Measurements from ENCODE around the gene PARD6A. TPM values are rescaled to one million over a fixed set of nuclear protein-coding genes. Genes with fewer than 3 reads are reported as not detected.

Gene PARD6A
- total and polyA plus RNA-seq, 2 of the 13 experiments (the other 11 are each of a cell fraction or from before 2014, with no cell fraction given) = 3.5 to 4.3 TPM

DNA sequence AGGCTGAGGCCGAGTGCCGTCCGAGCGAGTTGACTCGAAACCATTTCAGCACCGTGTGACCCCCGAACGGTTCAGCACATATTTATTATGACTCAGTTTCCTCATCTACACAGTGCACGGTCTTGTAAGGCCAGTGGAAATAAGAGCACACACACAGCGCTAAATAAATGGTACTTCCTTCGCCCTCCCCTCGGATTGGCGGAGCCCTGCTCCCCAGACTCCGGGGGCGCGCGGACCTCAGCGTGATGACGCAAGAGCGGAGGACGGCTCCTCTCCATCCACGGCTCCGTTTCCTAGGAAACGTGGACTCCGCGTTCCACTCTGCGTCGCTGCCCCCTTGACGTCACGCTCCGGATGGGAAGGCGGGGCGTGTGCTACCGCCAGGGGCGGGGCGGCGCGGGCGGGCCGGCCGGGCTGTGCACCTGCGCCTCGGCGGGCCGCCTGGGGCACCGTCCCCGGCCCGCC lies at the start of gene PARD6A (continued):
- TF ChIP-seq AGO1 (IDR thresholded peaks at IDR 0.05; ENCODE audit: low read depth, low read length, poor library complexity, severe bottlenecking) (no peak), SAFB2 (CRISPR knock-in tag; IDR thresholded peaks at IDR 0.05; ENCODE audit: borderline replicate concordance, low read depth) (no peak; the same call in 1 of the 2 replicates), ZNF383 (CRISPR knock-in tag; IDR thresholded peaks at IDR 0.05; ENCODE audit: borderline replicate concordance) (no peak), ZNF451 (CRISPR knock-in tag; IDR thresholded peaks at IDR 0.05) (peak; percentile 79; the same call in 1 of the 2 replicates), ZNF891 (CRISPR knock-in tag; IDR thresholded peaks at IDR 0.05) (peak; percentile 59; the same call in 1 of the 2 replicates), U2AF2 (IDR thresholded peaks at IDR 0.05; ENCODE audit: low read depth, low read length) (no peak), HCFC1 (IDR thresholded peaks at IDR 0.05; ENCODE audit: low read depth, low read length) (peak; percentile 55), ZNF552 (CRISPR knock-in tag; IDR thresholded peaks at IDR 0.05; ENCODE audit: borderline replicate concordance) (no peak), RBM22 (optimal IDR thresholded peaks at IDR 0.05; ENCODE audit: low read length) (no peak), ZNF468 (CRISPR knock-in tag; IDR thresholded peaks at IDR 0.05) (peak; percentile 98), ZMYM2 (CRISPR knock-in tag; IDR thresholded peaks at IDR 0.05) (no peak), MATR3 (CRISPR knock-in tag; IDR thresholded peaks at IDR 0.05) (no peak), ZNF563 (CRISPR knock-in tag; IDR thresholded peaks at IDR 0.05) (no peak), ZBTB8A (CRISPR knock-in tag; IDR thresholded peaks at IDR 0.05; ENCODE audit: borderline replicate concordance, low read depth) (no peak), EHMT2 (IDR thresholded peaks at IDR 0.05; ENCODE audit: borderline replicate concordance, low read depth, low read length) (no peak), ZNF737 (CRISPR knock-in tag; IDR thresholded peaks at IDR 0.05; ENCODE audit: borderline replicate concordance) (no peak), HNRNPK (IDR thresholded peaks at IDR 0.05; ENCODE audit: low read depth, low read length, poor library complexity, severe bottlenecking) (no peak)
- TF ChIP-seq, protein P1, sequence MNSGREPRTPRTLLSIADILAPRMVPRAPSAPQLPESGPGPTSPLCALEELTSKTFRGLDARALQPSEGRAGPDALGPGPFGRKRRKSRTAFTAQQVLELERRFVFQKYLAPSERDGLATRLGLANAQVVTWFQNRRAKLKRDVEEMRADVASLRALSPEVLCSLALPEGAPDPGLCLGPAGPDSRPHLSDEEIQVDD (CRISPR knock-in tag; IDR thresholded peaks at IDR 0.05; ENCODE audit: borderline replicate concordance) = no peak; the same call in 1 of the 2 replicates
- TF ChIP-seq, protein P2, sequence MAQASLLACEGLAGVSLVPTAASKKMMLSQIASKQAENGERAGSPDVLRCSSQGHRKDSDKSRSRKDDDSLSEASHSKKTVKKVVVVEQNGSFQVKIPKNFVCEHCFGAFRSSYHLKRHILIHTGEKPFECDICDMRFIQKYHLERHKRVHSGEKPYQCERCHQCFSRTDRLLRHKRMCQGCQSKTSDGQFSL (CRISPR knock-in tag; IDR thresholded peaks at IDR 0.05) = no peak
- TF ChIP-seq, protein P3, sequence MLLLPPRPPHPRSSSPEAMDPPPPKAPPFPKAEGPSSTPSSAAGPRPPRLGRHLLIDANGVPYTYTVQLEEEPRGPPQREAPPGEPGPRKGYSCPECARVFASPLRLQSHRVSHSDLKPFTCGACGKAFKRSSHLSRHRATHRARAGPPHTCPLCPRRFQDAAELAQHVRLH (CRISPR knock-in tag; IDR thresholded peaks at IDR 0.05; ENCODE audit: borderline replicate concordance, low read depth) = no peak
- TF ChIP-seq, protein P4, sequence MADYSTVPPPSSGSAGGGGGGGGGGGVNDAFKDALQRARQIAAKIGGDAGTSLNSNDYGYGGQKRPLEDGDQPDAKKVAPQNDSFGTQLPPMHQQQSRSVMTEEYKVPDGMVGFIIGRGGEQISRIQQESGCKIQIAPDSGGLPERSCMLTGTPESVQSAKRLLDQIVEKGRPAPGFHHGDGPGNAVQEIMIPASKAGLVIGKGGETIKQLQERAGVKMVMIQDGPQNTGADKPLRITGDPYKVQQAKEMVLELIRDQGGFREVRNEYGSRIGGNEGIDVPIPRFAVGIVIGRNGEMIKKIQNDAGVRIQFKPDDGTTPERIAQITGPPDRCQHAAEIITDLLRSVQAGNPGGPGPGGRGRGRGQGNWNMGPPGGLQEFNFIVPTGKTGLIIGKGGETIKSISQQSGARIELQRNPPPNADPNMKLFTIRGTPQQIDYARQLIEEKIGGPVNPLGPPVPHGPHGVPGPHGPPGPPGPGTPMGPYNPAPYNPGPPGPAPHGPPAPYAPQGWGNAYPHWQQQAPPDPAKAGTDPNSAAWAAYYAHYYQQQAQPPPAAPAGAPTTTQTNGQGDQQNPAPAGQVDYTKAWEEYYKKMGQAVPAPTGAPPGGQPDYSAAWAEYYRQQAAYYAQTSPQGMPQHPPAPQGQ (CRISPR knock-in tag; IDR thresholded peaks at IDR 0.05; ENCODE audit: borderline replicate concordance) = 0 out of 2 replicates have a peak, but pooled peaks have one; percentile 80
- TF ChIP-seq, protein P5, sequence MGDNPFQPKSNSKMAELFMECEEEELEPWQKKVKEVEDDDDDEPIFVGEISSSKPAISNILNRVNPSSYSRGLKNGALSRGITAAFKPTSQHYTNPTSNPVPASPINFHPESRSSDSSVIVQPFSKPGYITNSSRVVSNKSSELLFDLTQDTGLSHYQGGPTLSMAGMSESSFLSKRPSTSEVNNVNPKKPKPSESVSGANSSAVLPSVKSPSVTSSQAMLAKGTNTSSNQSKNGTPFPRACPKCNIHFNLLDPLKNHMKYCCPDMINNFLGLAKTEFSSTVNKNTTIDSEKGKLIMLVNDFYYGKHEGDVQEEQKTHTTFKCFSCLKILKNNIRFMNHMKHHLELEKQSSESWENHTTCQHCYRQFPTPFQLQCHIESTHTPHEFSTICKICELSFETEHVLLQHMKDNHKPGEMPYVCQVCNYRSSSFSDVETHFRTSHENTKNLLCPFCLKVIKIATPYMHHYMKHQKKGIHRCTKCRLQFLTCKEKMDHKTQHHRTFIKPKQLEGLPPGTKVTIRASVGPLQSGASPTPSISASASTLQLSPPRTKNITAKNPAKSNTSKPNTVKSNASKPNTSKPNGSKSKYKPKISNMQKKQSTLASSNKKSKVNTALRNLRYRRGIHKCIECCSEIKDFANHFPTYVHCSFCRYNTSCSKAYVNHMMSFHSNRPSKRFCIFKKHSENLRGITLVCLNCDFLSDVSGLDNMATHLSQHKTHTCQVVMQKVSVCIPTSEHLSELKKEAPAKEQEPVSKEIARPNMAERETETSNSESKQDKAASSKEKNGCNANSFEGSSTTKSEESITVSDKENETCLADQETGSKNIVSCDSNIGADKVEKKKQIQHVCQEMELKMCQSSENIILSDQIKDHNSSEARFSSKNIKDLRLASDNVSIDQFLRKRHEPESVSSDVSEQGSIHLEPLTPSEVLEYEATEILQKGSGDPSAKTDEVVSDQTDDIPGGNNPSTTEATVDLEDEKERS (CRISPR knock-in tag; IDR thresholded peaks at IDR 0.05) = no peak; the same call in 1 of the 2 replicates
- TF ChIP-seq, protein P6, sequence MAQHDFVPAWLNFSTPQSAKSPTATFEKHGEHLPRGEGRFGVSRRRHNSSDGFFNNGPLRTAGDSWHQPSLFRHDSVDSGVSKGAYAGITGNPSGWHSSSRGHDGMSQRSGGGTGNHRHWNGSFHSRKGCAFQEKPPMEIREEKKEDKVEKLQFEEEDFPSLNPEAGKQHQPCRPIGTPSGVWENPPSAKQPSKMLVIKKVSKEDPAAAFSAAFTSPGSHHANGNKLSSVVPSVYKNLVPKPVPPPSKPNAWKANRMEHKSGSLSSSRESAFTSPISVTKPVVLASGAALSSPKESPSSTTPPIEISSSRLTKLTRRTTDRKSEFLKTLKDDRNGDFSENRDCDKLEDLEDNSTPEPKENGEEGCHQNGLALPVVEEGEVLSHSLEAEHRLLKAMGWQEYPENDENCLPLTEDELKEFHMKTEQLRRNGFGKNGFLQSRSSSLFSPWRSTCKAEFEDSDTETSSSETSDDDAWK (CRISPR knock-in tag; IDR thresholded peaks at IDR 0.05) = no peak

Measured in HepG2 (cell line).